Transverse colon (tissue), 3 donors: ENCODE results near the gene ZHX3.

Experiments used
- EP300 ChIP-seq: sonication (generic); formaldehyde crosslinking; IDR thresholded peaks from one replicate; pipeline ENCODE4 v1.6.1; 2017; ENCODE audit warnings: antibody characterized with exemption, low read depth
- TF ChIP-seq, protein P1 (sequence below), 5 experiments: fragments of 200-600 bp in 3 of 5; fragments of 450-650 bp in 2 of 5; sonication (generic) in 3 of 5; IDR thresholded peaks; 1 replicate in 2 of 5; 2 replicates in 3 of 5; pipeline ENCODE4 v1.5.1; 2016 to 2017; ENCODE audit warnings: antibody characterized with exemption in 5 of 5, inconsistent platforms in 3 of 5, mild to moderate bottlenecking in 2 of 5, moderate library complexity in 1 of 5

DNA sequence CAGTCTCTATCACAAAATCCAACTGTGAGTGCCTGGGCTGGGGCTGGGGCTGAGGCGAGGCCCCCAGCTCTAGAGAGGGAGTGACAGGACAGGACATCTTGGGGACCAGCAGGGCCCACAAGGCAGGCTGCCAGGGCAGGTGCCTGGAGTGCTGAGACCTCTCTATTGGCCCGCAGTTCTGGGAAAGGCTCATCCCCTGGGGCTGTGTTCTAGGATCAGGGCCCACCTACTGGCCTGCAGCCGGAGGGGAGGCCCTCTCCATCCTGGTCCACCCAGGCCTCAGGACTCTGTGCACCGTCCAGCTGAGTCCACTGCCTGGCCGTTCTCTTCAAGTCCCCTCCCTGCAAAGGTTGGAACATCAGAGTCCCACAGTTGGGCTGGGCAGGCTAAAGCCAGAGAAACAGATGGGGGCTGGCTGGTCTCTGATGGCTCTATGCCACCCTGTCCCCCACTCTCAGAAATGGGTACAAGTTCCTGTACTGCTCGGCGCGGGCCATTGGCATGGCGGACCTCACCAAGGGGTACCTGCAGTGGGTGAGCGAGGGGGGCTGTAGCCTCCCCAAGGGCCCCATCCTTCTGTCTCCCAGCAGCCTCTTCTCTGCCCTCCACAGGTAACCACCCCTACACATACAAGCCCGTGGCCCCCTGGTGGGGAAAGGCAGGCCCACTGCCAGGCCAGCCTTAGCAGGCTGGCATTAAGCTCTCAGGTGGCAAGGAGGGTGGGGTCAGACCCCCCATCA, 40.1 kb upstream of the ZHX3 start:
- TF ChIP-seq, protein P1, sequence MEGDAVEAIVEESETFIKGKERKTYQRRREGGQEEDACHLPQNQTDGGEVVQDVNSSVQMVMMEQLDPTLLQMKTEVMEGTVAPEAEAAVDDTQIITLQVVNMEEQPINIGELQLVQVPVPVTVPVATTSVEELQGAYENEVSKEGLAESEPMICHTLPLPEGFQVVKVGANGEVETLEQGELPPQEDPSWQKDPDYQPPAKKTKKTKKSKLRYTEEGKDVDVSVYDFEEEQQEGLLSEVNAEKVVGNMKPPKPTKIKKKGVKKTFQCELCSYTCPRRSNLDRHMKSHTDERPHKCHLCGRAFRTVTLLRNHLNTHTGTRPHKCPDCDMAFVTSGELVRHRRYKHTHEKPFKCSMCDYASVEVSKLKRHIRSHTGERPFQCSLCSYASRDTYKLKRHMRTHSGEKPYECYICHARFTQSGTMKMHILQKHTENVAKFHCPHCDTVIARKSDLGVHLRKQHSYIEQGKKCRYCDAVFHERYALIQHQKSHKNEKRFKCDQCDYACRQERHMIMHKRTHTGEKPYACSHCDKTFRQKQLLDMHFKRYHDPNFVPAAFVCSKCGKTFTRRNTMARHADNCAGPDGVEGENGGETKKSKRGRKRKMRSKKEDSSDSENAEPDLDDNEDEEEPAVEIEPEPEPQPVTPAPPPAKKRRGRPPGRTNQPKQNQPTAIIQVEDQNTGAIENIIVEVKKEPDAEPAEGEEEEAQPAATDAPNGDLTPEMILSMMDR (IDR thresholded peaks at IDR 0.05): no peak
- no peak for TF ChIP-seq EP300
